Measurements from ENCODE around the gene ZNF529.

DNA sequence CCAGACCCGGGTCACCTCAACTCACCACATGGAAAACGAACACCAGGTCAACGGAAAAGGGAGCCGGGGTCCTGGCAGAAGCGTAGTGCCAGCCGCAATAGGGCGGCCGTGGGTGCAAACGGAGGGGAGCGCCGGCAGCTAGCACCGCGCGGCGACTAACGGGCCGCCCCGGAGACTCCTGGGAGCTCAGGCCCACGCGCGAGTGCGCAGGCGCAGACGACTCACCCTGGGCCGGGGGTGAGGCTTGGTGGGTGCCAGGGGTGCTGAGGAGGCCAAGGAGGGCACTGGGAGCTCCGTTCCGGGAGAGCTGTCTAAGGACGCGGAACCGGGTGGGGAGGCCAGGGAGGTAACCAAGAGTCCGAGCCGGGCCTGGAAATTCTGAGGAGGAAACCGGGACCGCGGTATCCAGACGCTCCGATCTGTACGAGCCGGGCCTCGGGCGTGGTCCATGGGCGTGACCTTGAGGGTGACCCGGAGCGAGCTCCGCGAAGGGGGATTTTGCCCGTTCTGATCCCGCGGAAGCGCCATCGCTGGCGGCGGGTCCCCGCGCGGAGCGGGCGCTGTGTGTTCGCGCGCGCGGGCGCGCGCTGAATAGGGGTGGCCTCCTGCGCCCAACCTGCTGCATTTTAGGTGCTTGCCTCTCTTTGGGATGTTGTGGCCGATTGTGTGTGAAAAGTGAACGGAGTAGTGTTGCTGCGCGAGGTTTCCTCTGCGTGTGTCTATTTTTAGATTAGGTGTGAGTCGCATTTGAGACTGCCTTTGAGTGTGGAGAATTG lies 32.2 kb upstream of the ZNF529 start, which contains the start of gene ZNF382:
- TF ChIP-seq POLR2A (IDR thresholded peaks at IDR 0.05): no peak
- TF ChIP-seq, protein P1, sequence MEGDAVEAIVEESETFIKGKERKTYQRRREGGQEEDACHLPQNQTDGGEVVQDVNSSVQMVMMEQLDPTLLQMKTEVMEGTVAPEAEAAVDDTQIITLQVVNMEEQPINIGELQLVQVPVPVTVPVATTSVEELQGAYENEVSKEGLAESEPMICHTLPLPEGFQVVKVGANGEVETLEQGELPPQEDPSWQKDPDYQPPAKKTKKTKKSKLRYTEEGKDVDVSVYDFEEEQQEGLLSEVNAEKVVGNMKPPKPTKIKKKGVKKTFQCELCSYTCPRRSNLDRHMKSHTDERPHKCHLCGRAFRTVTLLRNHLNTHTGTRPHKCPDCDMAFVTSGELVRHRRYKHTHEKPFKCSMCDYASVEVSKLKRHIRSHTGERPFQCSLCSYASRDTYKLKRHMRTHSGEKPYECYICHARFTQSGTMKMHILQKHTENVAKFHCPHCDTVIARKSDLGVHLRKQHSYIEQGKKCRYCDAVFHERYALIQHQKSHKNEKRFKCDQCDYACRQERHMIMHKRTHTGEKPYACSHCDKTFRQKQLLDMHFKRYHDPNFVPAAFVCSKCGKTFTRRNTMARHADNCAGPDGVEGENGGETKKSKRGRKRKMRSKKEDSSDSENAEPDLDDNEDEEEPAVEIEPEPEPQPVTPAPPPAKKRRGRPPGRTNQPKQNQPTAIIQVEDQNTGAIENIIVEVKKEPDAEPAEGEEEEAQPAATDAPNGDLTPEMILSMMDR (IDR thresholded peaks at IDR 0.05): no peak
- TF ChIP-seq POLR2AphosphoS5 (IDR thresholded peaks at IDR 0.05): peak; percentile 37
